NCI-H510A (cell line): ENCODE results near the gene PHACTR3.
"Not testable (repeated sequence)": the region's sequence is repeated elsewhere in the genome, so short reads cannot be mapped to it uniquely, and the experiment has no call there.

Source experiments
- DNase-seq: peaks from one replicate; lab custom pipeline; 2025; lab: John Stamatoyannopoulos, UW

PHACTR3 gene

GRCh38 chr20:59830665-59831023 lies 226.3 kb downstream of the PHACTR3 start:
- DNase-seq, result peak; percentile 71

DNA sequence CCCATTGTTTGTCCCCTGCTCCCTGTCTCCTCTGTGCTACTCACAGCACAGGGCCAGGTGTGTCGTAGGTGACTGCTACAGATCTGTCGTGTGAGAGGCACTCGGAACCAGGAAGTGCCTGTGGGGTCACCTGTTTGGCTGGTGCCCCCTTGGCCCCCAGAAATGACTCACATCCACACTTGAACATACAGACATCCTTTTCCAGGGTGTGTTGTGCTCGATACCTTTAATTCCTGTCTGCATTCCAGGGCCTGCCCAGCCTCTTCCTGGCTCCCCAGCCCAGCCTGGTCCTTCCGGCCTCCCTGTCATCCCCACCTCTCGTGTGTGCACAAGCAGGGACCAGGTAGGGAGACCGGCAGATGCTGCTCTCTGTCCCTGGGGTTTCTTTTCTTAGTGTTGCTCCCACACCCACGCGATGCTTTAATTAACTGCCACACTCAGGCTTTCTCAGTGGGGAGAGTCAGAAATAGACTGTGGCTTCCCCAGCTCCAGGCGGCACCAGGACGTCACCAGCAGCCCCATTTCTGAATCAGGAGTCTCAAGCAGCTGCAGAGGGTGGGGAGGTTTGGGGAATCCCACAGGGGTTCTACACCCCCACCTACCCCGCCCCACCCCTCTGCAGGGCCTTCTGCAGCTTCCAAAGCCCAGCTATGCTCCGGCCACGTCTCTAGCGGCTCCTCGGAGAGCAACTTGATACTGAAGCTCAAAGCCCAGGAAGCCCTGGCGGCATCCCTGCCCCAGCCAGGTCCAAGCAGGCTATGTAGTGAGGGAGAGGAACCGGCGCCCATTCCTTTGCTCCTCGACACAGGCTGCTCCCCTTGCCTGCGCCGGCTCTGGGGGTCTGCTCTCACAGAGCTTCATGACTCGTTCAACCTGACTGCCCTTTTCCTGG lies 226.9 kb downstream of the PHACTR3 start:
- DNase-seq, result peak; percentile 71

DNA sequence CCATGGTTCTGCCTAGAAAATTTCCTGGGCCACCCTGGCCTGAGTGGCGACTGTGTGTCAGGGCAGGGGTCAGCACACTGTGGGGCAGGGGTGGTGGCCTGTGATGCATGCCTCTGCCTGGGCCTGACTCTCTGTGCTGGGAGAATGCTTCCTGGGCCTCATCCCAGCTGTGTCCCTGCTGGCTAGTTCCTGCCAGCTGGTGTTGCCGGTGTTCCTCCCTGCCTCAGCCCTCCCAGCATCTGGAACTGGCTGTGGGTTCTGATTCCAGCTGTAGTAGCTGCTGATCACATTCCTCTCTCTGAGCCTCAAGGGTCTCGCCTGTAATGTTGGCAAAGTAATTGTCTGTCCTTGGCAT lies 227.6 kb downstream of the PHACTR3 start:
- no peak for DNase-seq

DNA sequence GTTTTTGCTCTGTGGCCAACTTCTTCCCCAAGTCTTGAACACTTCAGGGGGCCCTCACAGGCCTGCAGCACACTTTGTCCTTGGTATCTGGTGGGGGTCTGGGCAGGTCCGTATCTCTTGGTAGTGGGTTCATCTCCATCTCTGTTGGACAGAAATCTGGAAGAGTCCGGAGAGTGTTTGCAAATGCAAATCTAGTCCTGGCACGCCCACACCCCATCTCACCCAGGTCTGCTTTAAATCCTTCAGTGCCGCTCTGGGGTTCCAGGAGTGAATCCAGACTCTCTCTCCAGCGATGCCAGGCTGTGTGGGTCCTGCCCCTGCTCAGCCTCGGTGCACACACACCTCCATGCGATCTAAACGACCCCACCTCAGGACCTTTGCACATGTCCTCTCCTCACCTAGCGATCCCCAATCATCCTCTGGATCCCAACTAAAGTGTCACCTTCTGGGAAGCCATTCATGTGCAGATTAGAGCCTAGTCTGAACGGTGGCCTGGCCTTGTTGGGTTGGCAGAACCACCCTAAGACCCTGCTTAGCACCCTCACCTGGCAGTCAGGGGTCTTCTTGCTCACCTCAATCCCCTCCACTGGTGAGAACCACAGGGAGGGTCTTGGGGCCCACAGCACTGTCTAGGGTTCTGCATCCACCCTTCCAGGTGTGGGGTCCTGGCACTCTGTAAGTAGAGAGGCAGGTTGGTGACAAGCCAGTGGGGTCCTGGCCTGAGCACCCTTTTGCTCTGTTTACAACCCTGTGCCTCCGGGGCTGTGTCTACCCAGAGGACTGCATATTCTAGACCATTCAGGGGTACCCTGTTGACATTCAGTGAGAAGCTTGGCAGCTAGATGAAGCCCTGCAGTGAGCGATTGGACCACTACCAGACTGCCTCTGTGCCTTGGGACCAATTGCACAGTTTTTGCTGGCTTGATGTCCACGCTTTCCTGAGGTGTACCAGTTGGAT lies 228.3 kb downstream of the PHACTR3 start:
- DNase-seq, result no peak

DNA sequence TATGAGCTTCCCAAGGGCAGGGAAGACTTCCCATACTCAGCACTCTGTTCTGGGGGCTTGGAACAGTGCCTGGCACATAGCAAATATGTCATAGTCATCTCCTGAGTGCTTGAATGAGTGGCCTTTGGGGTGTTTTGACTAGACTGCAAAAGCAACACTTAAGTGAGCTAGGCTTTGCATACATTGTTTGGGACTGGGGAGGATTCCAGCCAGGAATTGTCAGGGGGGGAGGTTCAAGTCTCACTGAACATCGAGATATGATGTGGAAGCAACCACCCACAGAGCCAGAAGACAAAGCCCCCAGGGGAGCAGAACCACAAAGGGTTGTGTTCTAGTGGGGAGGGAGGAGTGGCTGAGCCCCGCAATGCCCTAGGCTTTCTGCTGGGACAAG lies 230.7 kb downstream of the PHACTR3 start:
- DNase-seq, result no peak

DNA sequence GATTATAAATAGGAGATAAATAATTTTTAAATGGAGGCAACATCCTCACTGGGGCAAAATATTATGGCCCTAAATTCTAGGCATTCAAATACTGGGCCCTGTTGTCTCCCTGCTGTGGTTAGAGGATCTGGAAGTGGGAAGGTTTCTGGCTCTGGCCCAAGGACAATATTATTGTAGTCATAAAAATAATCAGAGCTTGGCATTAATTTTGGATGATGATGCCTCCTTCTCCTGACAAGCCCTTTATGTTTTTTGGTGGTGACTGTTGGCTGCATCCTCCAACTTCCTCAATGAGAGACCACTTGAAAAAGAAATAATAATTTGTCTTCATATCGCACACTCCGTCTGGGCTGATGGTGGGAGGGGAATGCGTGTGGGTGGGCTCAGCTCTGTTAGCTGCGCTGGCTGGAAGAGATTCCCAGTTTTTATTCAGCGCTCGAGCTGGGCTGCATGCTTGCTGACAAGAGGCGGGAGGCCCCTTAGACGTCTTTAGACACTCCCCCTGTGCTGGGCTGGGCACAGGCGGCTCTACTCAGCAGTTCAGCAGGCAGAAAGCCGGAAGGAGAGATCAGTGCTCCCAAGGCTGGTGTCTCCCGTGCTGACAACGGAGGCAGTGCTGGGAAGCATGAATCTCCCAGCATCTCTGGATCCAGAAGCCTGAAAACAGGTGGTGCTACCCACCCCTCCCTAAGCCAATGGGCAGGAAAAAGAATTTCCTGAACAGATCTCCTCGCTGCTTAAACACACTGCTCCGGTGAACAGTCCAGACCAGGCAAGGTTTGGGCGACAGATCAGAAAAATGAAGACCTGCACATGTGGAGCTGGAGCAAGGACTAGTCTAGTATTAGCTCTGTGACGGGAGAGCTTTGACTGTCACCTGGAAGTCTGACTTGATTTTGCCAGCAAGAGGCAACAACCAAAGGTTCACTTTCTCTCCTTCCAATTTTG lies 231.4 kb downstream of the PHACTR3 start:
- DNase-seq, result peak; percentile 59

- peak; percentile 61 for DNase-seq
Observed at GRCh38 chr20:59836767-59837166, 232.4 kb downstream of the PHACTR3 start.

- no peak for DNase-seq
Observed at GRCh38 chr20:59837623-59838394, 233.5 kb downstream of the PHACTR3 start.

DNA sequence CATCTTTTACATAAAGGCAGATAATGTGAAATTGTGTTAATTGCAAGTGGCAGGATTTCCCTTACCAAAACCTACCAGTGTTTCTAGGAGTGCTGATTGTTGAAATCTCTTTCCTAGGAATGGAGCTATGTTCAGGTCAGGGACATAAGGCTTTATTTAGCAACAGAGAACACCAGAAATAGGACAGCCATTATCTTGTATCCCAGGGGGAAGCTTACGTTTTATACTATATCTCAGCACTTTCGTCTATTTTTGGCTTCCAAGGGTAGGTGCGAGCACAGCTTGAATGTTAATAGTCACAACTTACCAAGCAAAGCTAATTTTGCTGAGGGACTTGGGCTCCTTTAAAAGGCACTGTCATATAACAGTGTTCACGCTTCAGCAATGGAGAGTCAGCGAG lies 235.1 kb downstream of the PHACTR3 start:
- DNase-seq, result no peak

GRCh38 chr20:59845472-59845871 lies 241.1 kb downstream of the PHACTR3 start:
- DNase-seq, result no peak

- DNase-seq, result no peak
Observed at GRCh38 chr20:59848182-59848581, 243.8 kb downstream of the PHACTR3 start.

GRCh38 chr20:59850018-59850641 lies 245.8 kb downstream of the PHACTR3 start:
- DNase-seq, result no peak

DNA sequence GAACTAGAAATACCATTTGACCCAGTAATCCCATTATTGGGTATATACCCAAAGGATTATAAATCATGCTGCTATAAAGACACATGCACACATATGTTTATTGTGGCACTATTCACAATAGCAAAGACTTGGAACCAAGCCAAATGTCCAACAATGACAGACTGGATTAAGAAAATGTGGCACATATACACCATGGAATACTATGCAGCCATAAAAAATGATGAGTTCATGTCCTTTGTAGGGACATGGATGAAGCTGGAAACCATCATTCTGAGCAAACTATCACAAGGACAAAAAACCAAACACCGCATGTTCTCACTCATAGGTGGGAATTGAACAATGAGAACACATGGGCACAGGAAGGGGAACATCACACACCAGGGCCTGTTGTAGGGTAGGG lies 252.2 kb downstream of the PHACTR3 start:
- not testable (repeated sequence) for DNase-seq

DNA sequence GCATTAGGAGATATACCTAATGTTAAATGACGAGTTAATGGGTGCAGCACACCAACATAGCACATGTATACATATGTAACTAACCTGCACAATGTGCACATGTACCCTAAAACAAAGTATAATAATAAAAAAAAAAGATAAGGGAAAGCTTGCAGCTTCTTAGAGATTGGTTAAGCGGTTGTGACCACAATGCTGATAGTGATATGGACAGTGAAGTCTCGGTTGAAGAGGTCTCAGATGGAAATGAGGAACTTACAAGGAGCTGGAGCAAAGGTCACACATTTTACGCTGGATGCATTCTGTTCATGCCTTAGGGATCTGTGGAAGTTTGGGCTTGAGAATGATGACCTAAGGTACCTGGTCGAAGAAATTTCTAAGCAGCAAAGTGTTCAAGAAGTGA lies 252.6 kb downstream of the PHACTR3 start:
- not testable (repeated sequence) for DNase-seq

- no peak for DNase-seq
Observed at GRCh38 chr20:59857966-59858365, 253.6 kb downstream of the PHACTR3 start.

DNA sequence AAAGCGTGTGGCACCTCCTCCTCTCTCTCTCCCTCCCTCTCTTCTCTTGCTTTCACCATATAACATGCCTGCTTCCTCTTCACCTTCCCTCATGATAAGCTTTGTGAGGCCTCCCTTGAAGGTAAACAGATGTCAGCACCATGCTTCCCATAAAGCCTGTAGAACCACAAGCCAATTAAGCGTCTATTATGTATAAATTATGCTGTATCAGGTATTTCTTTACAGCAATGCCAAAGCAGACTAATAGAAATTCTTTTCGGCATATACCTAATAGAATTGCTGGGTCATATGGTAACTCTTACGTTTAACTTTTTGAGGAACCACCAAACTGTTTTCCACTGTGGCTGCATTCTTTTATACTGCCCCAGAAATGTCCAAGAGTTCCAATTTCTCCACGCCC lies 254.1 kb downstream of the PHACTR3 start:
- no peak for DNase-seq

GRCh38 chr20:59861401-59861800 lies 257.1 kb downstream of the PHACTR3 start:
- no peak for DNase-seq

- no peak for DNase-seq
Observed at GRCh38 chr20:59863058-59863457, 258.7 kb downstream of the PHACTR3 start.

DNA sequence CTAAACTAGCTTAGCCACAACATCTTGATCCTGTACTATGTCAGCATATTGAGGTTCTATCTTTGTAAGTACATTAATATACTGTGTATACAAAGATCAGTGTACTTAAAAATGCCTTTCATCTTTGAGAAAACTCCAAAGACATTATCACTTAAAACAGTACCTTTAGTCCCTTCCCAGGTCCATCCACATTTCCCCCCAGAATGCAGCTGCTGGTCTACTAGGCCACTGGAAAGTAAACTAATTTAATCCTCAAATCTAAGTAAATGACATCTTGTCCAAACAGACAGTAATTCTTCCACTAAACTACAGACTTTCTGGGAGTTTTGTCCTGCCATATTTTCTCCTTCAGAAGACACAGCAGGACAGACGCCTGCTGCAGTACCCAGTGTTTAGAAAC lies 260.4 kb downstream of the PHACTR3 start:
- no peak for DNase-seq

DNA sequence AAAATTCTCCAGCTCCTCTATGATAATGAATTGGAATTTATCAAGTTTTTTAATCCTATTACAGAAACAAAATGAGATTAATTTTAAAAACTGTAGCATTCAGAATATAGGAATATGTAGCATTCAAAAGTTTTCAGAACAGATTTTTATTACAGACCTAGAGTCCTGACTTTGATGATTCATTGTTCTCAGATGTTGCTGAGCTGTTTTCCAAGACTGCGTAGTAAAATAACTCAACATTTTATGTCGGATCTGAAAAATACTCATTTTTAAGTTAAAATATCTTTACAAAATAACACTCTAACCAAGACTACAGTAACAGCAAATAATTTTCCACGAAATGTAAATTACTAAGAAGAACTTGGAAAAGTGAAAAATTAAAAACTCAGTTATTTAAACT lies 262.0 kb downstream of the PHACTR3 start:
- DNase-seq, result no peak

GRCh38 chr20:59871096-59871495 lies 266.8 kb downstream of the PHACTR3 start:
- DNase-seq, result no peak
